Measurements from ENCODE around the gene SETD6. TPM values are rescaled to one million over a fixed set of nuclear protein-coding genes. Genes with fewer than 3 reads are reported as not detected.

Gene SETD6
- total RNA-seq, 1 experiment from 2014 or later = 41.1 TPM

DNA sequence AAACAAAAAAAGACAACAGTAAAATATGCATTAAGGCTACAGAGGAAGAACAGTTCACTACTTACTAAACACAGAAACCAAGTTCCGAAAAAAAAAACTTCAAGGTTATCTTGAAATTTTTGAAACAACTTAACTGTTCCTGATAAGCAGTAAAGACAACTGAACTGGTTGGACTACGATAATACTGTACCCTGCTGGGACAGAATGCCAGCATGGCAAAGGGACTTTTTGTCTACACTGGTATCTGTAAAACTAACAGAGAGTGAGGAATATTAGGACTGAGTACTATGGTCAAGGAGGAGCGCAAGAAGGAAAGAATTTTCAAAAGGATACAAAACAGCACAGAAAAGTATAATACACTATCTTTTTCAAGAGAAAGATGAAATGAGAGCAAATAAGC, 19.8 kb downstream of the SETD6 start:
- CTCF ChIA-PET = no interaction called here
- POLR2A ChIA-PET = interaction anchor here (0.6 kb wide), 1 partner anchor 35 kb away, joined by 5 read pairs; no protein-coding TSS in a partner anchor

DNA sequence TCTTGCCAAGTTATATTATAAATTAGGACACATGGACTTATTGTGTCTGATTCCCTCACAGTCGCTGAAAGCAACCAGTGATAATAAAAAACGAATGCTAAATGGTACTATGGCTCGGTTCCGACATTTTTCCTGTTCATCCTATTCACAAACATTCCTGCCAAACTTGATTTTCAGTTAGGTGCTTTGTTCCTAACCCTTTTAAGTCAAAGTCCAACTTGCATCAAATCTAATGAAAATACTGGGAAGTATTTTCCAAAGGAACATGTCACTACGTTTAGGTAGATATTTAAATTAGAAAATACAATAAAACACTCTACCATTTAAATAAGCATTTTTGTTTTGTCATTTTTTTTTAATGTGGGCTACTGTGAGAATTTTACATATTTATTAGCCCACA, 21.0 kb downstream of the SETD6 start:
- ChIA-PET CTCF (no interaction called here), POLR2A (no interaction called here)
- Mint-ChIP-seq H3K4me3 (no peak overlapping the region), H3K4me1 (no peaks in the 10 kb centered on the region), H3K9me3 (no peaks in the 10 kb centered on the region), H3K36me3 (peaks cover 91% of the 10 kb centered on the region), H3K27ac (no peak overlapping the region), H3K27me3 (ENCODE audit: low read depth) (no peaks in the 10 kb centered on the region)
- DNase-seq (ENCODE audit: low spot score) (no peak), ATAC-seq (no peak)
- TF ChIP-seq, protein P1, sequence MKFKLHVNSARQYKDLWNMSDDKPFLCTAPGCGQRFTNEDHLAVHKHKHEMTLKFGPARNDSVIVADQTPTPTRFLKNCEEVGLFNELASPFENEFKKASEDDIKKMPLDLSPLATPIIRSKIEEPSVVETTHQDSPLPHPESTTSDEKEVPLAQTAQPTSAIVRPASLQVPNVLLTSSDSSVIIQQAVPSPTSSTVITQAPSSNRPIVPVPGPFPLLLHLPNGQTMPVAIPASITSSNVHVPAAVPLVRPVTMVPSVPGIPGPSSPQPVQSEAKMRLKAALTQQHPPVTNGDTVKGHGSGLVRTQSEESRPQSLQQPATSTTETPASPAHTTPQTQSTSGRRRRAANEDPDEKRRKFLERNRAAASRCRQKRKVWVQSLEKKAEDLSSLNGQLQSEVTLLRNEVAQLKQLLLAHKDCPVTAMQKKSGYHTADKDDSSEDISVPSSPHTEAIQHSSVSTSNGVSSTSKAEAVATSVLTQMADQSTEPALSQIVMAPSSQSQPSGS (CRISPR knock-in tag; IDR thresholded peaks at IDR 0.05; ENCODE audit: borderline replicate concordance, low read depth) = no peak
- TF ChIP-seq, protein P2, sequence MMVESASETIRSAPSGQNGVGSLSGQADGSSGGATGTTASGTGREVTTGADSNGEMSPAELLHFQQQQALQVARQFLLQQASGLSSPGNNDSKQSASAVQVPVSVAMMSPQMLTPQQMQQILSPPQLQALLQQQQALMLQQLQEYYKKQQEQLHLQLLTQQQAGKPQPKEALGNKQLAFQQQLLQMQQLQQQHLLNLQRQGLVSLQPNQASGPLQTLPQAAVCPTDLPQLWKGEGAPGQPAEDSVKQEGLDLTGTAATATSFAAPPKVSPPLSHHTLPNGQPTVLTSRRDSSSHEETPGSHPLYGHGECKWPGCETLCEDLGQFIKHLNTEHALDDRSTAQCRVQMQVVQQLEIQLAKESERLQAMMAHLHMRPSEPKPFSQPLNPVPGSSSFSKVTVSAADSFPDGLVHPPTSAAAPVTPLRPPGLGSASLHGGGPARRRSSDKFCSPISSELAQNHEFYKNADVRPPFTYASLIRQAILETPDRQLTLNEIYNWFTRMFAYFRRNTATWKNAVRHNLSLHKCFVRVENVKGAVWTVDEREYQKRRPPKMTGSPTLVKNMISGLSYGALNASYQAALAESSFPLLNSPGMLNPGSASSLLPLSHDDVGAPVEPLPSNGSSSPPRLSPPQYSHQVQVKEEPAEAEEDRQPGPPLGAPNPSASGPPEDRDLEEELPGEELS (CRISPR knock-in tag; IDR thresholded peaks at IDR 0.05) = no peak
- TF ChIP-seq JUN (CRISPR knock-in tag; IDR thresholded peaks at IDR 0.05) (no peak), NR2C2 (CRISPR knock-in tag; IDR thresholded peaks at IDR 0.05) (no peak), MYBL2 (CRISPR knock-in tag; IDR thresholded peaks at IDR 0.05) (no peak), SOX15 (CRISPR knock-in tag; IDR thresholded peaks at IDR 0.05) (no peak), OVOL2 (CRISPR knock-in tag; IDR thresholded peaks at IDR 0.05; ENCODE audit: borderline replicate concordance) (no peak)
- TF ChIP-seq, protein P3, sequence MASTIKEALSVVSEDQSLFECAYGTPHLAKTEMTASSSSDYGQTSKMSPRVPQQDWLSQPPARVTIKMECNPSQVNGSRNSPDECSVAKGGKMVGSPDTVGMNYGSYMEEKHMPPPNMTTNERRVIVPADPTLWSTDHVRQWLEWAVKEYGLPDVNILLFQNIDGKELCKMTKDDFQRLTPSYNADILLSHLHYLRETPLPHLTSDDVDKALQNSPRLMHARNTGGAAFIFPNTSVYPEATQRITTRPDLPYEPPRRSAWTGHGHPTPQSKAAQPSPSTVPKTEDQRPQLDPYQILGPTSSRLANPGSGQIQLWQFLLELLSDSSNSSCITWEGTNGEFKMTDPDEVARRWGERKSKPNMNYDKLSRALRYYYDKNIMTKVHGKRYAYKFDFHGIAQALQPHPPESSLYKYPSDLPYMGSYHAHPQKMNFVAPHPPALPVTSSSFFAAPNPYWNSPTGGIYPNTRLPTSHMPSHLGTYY (CRISPR knock-in tag; IDR thresholded peaks at IDR 0.05) = no peak
- TF ChIP-seq, protein P4, sequence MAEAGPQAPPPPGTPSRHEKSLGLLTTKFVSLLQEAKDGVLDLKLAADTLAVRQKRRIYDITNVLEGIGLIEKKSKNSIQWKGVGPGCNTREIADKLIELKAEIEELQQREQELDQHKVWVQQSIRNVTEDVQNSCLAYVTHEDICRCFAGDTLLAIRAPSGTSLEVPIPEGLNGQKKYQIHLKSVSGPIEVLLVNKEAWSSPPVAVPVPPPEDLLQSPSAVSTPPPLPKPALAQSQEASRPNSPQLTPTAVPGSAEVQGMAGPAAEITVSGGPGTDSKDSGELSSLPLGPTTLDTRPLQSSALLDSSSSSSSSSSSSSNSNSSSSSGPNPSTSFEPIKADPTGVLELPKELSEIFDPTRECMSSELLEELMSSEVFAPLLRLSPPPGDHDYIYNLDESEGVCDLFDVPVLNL (CRISPR knock-in tag; IDR thresholded peaks at IDR 0.05; ENCODE audit: borderline replicate concordance, low read depth) = no peak

More for the DNA sequence above, 19.8 kb downstream of the SETD6 start:
- no peak overlapping the region for H3K4me3 Mint-ChIP-seq
- H3K36me3 Mint-ChIP-seq = peaks cover 96% of the 10 kb centered on the region
- TF ChIP-seq, protein P5, sequence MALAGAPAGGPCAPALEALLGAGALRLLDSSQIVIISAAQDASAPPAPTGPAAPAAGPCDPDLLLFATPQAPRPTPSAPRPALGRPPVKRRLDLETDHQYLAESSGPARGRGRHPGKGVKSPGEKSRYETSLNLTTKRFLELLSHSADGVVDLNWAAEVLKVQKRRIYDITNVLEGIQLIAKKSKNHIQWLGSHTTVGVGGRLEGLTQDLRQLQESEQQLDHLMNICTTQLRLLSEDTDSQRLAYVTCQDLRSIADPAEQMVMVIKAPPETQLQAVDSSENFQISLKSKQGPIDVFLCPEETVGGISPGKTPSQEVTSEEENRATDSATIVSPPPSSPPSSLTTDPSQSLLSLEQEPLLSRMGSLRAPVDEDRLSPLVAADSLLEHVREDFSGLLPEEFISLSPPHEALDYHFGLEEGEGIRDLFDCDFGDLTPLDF (CRISPR knock-in tag; IDR thresholded peaks at IDR 0.05) = no peak
- no peak for TF ChIP-seq NR1H2 (CRISPR knock-in tag; IDR thresholded peaks at IDR 0.05)
- no peak for TF ChIP-seq ZNF317 (CRISPR knock-in tag; IDR thresholded peaks at IDR 0.05; ENCODE audit: borderline replicate concordance, low read depth)
- no peak for TF ChIP-seq IRF2 (CRISPR knock-in tag; IDR thresholded peaks at IDR 0.05; ENCODE audit: borderline replicate concordance, low read depth)
- TF ChIP-seq, protein P6, sequence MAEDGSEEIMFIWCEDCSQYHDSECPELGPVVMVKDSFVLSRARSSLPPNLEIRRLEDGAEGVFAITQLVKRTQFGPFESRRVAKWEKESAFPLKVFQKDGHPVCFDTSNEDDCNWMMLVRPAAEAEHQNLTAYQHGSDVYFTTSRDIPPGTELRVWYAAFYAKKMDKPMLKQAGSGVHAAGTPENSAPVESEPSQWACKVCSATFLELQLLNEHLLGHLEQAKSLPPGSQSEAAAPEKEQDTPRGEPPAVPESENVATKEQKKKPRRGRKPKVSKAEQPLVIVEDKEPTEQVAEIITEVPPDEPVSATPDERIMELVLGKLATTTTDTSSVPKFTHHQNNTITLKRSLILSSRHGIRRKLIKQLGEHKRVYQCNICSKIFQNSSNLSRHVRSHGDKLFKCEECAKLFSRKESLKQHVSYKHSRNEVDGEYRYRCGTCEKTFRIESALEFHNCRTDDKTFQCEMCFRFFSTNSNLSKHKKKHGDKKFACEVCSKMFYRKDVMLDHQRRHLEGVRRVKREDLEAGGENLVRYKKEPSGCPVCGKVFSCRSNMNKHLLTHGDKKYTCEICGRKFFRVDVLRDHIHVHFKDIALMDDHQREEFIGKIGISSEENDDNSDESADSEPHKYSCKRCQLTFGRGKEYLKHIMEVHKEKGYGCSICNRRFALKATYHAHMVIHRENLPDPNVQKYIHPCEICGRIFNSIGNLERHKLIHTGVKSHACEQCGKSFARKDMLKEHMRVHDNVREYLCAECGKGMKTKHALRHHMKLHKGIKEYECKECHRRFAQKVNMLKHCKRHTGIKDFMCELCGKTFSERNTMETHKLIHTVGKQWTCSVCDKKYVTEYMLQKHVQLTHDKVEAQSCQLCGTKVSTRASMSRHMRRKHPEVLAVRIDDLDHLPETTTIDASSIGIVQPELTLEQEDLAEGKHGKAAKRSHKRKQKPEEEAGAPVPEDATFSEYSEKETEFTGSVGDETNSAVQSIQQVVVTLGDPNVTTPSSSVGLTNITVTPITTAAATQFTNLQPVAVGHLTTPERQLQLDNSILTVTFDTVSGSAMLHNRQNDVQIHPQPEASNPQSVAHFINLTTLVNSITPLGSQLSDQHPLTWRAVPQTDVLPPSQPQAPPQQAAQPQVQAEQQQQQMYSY (CRISPR knock-in tag; IDR thresholded peaks at IDR 0.05) = no peak
- TF ChIP-seq MXD4 (CRISPR knock-in tag; IDR thresholded peaks at IDR 0.05; ENCODE audit: borderline replicate concordance) = no peak
- TF ChIP-seq, protein P7, sequence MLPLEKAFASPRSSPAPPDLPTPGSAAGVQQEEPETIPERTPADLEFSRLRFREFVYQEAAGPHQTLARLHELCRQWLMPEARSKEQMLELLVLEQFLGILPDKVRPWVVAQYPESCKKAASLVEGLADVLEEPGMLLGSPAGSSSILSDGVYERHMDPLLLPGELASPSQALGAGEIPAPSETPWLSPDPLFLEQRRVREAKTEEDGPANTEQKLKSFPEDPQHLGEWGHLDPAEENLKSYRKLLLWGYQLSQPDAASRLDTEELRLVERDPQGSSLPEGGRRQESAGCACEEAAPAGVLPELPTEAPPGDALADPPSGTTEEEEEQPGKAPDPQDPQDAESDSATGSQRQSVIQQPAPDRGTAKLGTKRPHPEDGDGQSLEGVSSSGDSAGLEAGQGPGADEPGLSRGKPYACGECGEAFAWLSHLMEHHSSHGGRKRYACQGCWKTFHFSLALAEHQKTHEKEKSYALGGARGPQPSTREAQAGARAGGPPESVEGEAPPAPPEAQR (CRISPR knock-in tag; IDR thresholded peaks at IDR 0.05) = no peak
- no peak for TF ChIP-seq FOXK1 (CRISPR knock-in tag; IDR thresholded peaks at IDR 0.05)
- TF ChIP-seq, protein P8, sequence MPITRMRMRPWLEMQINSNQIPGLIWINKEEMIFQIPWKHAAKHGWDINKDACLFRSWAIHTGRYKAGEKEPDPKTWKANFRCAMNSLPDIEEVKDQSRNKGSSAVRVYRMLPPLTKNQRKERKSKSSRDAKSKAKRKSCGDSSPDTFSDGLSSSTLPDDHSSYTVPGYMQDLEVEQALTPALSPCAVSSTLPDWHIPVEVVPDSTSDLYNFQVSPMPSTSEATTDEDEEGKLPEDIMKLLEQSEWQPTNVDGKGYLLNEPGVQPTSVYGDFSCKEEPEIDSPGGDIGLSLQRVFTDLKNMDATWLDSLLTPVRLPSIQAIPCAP (CRISPR knock-in tag; IDR thresholded peaks at IDR 0.05) = no peak
- TF ChIP-seq, protein P9, sequence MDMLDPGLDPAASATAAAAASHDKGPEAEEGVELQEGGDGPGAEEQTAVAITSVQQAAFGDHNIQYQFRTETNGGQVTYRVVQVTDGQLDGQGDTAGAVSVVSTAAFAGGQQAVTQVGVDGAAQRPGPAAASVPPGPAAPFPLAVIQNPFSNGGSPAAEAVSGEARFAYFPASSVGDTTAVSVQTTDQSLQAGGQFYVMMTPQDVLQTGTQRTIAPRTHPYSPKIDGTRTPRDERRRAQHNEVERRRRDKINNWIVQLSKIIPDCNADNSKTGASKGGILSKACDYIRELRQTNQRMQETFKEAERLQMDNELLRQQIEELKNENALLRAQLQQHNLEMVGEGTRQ (CRISPR knock-in tag; IDR thresholded peaks at IDR 0.05) = no peak
- no peak for TF ChIP-seq PRRX2 (CRISPR knock-in tag; IDR thresholded peaks at IDR 0.05)
- no peak for TF ChIP-seq MYBL2 (CRISPR knock-in tag; IDR thresholded peaks at IDR 0.05)
- TF ChIP-seq, protein P10, sequence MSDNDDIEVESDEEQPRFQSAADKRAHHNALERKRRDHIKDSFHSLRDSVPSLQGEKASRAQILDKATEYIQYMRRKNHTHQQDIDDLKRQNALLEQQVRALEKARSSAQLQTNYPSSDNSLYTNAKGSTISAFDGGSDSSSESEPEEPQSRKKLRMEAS (CRISPR knock-in tag; IDR thresholded peaks at IDR 0.05) = no peak
- TF ChIP-seq JUN (CRISPR knock-in tag; IDR thresholded peaks at IDR 0.05) = no peak
- no peak for TF ChIP-seq TEAD1 (CRISPR knock-in tag; IDR thresholded peaks at IDR 0.05)
- H3K27me3 Mint-ChIP-seq (ENCODE audit: low read depth) = no peaks in the 10 kb centered on the region
- H3K4me1 Mint-ChIP-seq = no peaks in the 10 kb centered on the region
- no peak for ATAC-seq
- no peak for DNase-seq (ENCODE audit: low spot score)
- no peaks in the 10 kb centered on the region for H3K9me3 Mint-ChIP-seq
- H3K27ac Mint-ChIP-seq = peak overlapping the region; percentile 17; the same call in 1 of the 2 replicates

Measured in WTC11 (cell line).